Measurements from ENCODE around the gene ZNF723. TPM values are rescaled to one million over a fixed set of nuclear protein-coding genes. Genes with fewer than 3 reads are reported as not detected.
"Not testable (repeated sequence)": the region's sequence is repeated elsewhere in the genome, so short reads cannot be mapped to it uniquely, and the experiment has no call there.

Gene ZNF723
- total RNA-seq (2014; rRNA removed; shearing (Covaris generic)), result 0.19 TPM in 1 of 2 replicates, not detected in the other

GRCh38 chr19:22832031-22832762 is at the start of gene ZNF723:
ZNF723 (plus strand) TSS chr19:22832291; CDS start chr19:22832380, 89 bp downstream.
- DNase-seq (ENCODE audit: low spot score), result no peak

- DNase-seq (ENCODE audit: low spot score), result no peak
These were observed 48.3 kb upstream of the ZNF723 start, which contains the start of gene ZNF99 for GRCh38 chr19:22783651-22784410. ZNF99 (minus strand) TSS chr19:22784151; CDS start chr19:22784016, 135 bp downstream.

- DNase-seq (ENCODE audit: low spot score), result not testable (repeated sequence)
These were observed 39.2 kb upstream of the ZNF723 start for GRCh38 chr19:22792863-22793262.

GRCh38 chr19:22797040-22797439 is 35.1 kb upstream of the ZNF723 start:
- DNase-seq (ENCODE audit: low spot score), result no peak

GRCh38 chr19:22806418-22806817 is 25.7 kb upstream of the ZNF723 start:
- no peak for DNase-seq (ENCODE audit: low spot score)

GRCh38 chr19:22807061-22807835 is 24.8 kb upstream of the ZNF723 start:
- no peak for DNase-seq (ENCODE audit: low spot score)

GRCh38 chr19:22814124-22814523 is 18.0 kb upstream of the ZNF723 start:
- DNase-seq (ENCODE audit: low spot score), result no peak

GRCh38 chr19:22831211-22831610 is 880 bp upstream of the ZNF723 start:
- no peak for DNase-seq (ENCODE audit: low spot score)

- DNase-seq (ENCODE audit: low spot score), result not testable (repeated sequence)
These were observed 25.7 kb downstream of the ZNF723 start for GRCh38 chr19:22857713-22858320.

- no peak for DNase-seq (ENCODE audit: low spot score)
These were observed 50.7 kb downstream of the ZNF723 start for GRCh38 chr19:22882797-22883196.

- no peak for DNase-seq (ENCODE audit: low spot score)
These were observed 61.8 kb downstream of the ZNF723 start for GRCh38 chr19:22893855-22894270.

GRCh38 chr19:22901431-22902130 is 69.5 kb downstream of the ZNF723 start:
- no peak for DNase-seq (ENCODE audit: low spot score)

Other genes with a start within 250 kb of the ZNF723 start
- gene ZNF492, start 198.0 kb upstream of the ZNF723 start, total RNA-seq (2014; rRNA removed; shearing (Covaris generic)), result 0.05 TPM in 2 replicates
- gene ZNF99, start 48.1 kb upstream of the ZNF723 start, total RNA-seq (2014; rRNA removed; shearing (Covaris generic)), result not detected in 2 replicates
- not detected in 2 replicates for gene ZNF728, start 170.9 kb downstream of the ZNF723 start, total RNA-seq (2014; rRNA removed; shearing (Covaris generic))